Stimulated activated CD4-positive, alpha-beta T cell treated with anti-CD3 and anti-CD28 coated beads, Interleukin-4, amount 100 ng/mL, for 24 hours (primary cell): ENCODE results near the gene BAZ1A.
A peak's percentile ranks its signal among the peaks of the same experiment; 100 is the strongest.
"Not testable (repeated sequence)": the region's sequence is repeated elsewhere in the genome, so short reads cannot be mapped to it uniquely, and the experiment has no call there.

Source experiments
- DNase-seq: peaks from one replicate; pipeline ENCODE4 v3.0.0-alpha.2; 2020

The BAZ1A gene

GRCh38 chr14:34782031-34782430, 93.1 kb downstream of the BAZ1A start:
- DNase-seq = no peak

- DNase-seq = no peak
Observed at GRCh38 chr14:34781242-34781641, 93.9 kb downstream of the BAZ1A start.

- DNase-seq = no peak
Observed at GRCh38 chr14:34780646-34781045, 94.5 kb downstream of the BAZ1A start.

DNA sequence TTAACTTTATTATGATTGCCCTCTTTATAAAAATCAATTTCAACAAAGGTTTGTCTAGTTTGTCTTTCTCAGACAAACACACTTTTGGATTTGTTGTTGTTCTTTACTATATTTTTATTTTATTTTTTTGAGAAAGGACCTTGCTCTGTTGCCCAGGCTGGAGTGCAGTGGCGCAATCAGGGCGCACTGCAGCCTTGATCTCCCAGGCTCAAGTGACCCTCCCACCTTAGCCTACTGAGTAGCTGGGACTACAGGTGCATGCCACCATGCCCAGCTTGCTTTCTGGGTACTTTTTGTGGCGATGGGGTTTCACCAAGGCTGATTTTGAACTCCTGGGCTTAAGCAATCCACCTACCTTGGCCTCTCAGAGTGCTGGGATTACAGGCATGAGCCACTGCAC, 96.4 kb downstream of the BAZ1A start:
- no peak for DNase-seq

DNA sequence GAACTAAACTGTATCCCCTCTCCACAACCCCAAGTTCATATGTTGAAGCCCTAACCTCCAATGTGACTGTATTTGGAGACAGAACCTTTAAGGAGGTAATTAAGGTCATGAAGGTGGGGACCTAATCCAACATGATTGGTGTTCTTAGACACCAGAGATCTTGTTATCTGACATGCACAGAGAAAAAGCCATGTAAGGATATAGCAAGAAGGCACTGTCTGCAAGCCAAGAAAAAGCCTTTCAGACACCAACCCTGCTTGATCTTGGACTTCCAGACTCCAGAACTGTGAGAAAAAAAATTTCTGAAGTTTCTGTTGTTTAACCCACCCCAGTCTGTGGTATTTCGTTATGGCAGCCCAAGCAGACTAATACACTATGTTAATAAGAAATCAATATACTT, 98.5 kb downstream of the BAZ1A start:
- no peak for DNase-seq

GRCh38 chr14:34775922-34776321, 99.2 kb downstream of the BAZ1A start:
- no peak for DNase-seq

GRCh38 chr14:34775342-34775741, 99.8 kb downstream of the BAZ1A start:
- no peak for DNase-seq

DNA sequence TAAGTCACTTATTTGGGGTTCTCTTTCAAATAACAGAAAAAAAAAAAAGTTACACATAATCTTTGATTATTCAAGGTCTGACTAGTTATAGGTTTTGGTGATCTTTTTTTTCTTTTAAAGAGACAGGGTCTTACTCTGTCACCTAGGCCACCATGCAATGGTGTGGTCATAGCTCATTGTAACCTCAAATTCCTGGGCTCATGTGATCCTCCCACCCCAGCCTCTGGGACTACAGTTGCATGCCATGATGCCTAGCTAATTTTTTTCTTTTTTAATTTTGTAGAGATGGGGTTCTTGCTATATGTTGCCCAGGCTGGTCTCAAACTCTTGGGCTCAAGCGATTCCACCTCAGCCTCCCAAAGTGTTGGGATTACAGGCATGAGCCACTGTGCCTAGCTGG, 104.3 kb downstream of the BAZ1A start:
- no peak for DNase-seq

- DNase-seq = no peak
Observed at GRCh38 chr14:34766606-34767005, 108.6 kb downstream of the BAZ1A start.

DNA sequence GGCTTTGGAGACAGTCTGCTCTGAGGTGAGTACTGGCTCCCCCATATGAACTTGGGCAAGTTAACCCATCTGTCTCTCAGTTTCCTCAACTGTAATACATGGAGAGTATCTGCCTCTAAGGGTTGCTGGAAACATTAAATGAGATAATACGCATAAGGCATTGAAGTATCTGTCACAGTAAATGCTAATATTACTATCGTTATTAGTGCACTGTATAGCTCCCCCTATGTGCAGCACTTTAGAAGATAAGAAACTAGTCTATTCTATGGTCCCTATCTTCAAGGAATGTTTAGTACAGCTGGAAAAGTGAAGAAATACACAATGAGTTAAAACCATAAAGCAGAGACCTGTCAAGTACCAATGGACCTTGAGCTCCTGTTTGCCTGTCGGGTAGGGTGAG, 109.1 kb downstream of the BAZ1A start:
- DNase-seq = no peak

GRCh38 chr14:34755215-34755614, 119.9 kb downstream of the BAZ1A start:
- DNase-seq = no peak

- DNase-seq = no peak
Observed at GRCh38 chr14:34754687-34755086, 120.5 kb downstream of the BAZ1A start.

- DNase-seq = no peak
Observed at GRCh38 chr14:34750670-34751069, 124.5 kb downstream of the BAZ1A start.

- no peak for DNase-seq
Observed at GRCh38 chr14:34750233-34750632, 124.9 kb downstream of the BAZ1A start.

DNA sequence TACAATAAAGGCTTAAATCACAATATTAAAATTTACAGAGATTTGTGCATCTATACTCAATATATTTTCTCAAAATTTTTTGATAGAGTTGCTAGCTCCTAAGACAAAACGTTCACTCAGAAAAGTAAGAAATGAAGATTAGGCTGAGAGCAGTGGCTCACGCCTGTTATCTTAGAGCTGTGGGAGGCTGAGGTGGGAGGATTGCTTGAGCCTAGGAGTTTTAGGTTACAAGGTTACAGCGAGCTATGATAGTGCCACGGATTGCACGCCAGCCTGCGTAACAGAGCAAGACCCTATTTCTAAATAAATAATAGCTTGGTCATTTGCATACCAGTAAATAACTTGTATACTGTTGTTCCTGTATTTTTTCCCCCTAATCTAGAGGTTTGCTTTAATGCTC, 125.8 kb downstream of the BAZ1A start:
- DNase-seq = no peak

DNA sequence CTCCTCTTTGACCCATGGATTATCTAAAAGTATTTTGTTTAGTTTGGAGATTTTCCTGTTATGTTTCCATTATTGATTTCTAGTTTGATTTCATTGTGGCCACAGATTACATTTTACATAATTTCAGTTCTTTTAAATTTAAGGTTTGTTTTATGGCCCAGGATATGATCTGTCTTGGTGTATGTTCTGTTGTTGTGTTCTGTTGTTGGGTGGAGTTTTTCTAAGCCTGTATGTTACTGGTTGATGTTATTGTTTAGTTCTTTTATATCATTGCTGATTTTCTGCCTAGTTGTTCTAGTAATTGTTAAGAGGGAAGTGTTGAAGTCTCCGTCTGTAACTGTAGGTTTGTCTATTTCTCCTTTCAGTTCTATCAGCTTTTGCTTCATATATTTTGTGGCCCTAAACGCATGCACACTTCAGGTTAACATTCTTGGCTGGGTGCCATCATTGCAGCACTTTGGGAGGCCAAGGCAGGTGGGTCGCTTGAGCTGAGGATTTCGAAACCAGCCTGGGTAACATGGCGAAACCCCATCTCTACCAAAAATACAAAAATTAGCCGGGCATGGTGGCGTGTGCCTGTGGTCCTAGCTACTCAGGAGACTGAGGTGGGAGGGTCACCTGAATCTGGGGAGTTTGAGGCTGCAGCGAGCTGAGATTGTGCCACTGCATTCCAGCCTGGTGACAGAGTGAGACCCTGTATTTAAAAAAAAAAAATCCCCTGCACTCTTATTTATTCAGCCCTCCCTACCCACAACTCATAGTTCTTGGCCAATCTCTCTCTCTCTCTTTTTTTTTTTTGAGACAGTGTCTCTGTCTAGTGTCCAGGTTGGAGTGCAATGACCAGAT, 132.7 kb downstream of the BAZ1A start:
- DNase-seq = no peak

- no peak for DNase-seq
Observed at GRCh38 chr14:34741840-34742239, 133.3 kb downstream of the BAZ1A start.

DNA sequence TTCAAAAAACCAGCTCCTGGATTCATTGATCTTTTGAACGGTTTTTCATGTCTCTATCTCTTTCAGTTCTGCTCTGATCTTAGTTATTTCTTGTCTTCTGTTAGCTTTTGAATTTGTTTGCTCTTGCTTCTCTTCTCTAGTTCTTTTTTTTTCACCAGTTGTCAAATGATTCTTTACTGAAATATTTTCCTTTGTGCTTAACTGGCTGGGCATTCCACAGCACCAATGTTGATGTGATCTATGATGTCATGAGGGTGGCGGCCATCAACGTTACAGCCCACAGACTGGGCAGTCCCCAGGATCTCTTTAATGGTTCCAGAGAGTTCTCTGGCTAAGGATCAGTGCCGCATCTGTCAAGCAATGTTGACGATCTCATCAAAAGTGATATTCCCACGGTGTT, 135.0 kb downstream of the BAZ1A start:
- not testable (repeated sequence) for DNase-seq

DNA sequence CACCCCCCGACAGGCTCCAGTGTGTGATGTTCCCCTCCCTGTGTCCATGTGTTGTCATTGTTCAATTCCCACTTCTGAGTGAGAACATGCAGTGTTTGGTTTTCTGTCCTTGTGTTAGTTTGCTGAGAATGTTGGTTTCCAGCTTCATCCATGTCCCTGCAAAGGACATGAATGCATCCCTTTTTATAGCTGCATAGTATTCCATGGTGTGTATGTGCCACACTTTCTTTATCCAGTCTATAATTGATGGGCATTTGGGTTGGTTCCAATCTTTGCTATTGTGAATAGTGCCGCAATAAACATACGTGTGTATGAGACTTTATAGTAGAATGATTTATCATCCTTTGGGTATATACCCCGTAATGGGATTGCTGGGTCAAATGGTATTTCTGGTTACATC, 138.1 kb downstream of the BAZ1A start:
- DNase-seq = not testable (repeated sequence)

DNA sequence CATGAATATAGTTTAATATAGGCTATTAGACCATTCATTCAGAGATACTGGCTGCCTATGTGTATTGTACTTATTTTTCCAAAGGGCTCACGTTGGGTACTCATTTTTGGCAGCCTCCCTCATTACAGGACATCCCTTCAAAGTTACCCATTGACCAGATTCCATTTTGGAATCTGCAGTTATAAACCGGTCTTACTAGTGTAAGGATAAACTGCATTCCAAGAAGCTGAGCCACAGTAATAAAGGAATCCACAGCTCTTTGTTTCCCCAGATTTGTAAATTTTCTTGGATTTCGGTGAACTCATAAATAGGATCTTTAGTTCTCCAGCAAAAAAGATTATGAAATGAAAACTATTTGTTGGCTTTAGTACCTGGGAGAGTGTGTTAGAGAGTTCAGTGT, 141.9 kb downstream of the BAZ1A start:
- no peak for DNase-seq

DNA sequence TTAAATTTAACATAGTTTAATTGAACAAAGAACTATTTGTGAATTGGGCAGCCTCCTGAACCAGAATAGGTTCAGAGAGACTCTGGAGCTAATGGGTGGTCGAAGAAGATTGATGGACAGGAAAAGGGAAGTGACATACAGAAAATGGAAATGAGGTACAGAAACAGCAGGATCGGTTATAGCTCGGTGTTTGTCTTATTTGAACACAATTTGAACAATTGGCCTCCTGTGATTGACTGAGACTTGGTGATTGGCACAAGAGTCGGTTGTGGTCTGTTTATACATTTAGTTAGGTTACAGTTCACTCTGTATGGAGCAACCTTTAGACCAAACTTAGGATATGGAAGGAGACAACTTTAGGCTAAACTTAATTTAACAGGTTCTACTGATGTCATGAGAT, 142.4 kb downstream of the BAZ1A start:
- DNase-seq = no peak

DNA sequence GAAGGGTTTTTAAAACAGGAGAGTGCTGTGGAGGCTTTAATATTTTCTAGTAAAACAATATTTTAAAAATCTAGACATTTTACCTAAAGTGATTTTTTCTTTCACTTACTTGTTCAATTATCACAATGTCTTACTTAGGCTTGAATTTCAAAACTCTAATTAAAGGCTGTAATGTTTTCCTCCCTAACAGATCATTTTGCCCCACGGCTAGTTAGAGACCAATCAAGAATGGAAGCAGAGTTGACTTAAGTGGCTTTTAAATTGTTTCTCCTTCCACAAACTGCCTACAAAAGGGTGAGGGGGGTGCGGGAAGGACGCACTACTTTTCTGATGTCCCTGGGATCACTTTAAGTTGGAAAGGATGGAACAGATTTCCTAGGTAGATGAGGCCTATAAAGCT, 151.3 kb downstream of the BAZ1A start:
- no peak for DNase-seq

GRCh38 chr14:34722723-34723545, 152.2 kb downstream of the BAZ1A start:
- peak; percentile 36 for DNase-seq

GRCh38 chr14:34721129-34721528, 154.0 kb downstream of the BAZ1A start:
- no peak for DNase-seq
